GM12878 (cell line): ENCODE measurements around the gene ZSCAN18. TPM values are rescaled to one million over a fixed set of nuclear protein-coding genes. Genes with fewer than 3 reads are reported as not detected.

Experiments used
- ATAC-seq: fragments of 200-7000 bp; cut with Tn5 transposase; 3 replicates; pipeline ENCODE4 v1.9.1; 2020; ENCODE audit warnings: mild to moderate bottlenecking, moderate library complexity
- BruUV-seq: library from RNA; stranded (reverse); fragments of 400-500 nt; replicated peaks from 2 replicates; lab custom pipeline; 2021; lab: Mats Ljungman, UMichigan
- CTCF ChIA-PET: fragments of 300-600 bp; sonication (Branson Sonifier 250); formaldehyde crosslinking; extraction: SDS; loops from one replicate; lab custom pipeline; 2021; ENCODE audit warnings: inconsistent platforms; lab: Yijun Ruan, JAX
- POLR2A ChIA-PET: fragments of 350-600 bp; formaldehyde crosslinking; extraction: SDS; loops from one replicate; lab custom pipeline; 2021; ENCODE audit warnings: inconsistent platforms; lab: Charles Lee
- RAD21 ChIA-PET: fragments of 300-600 bp; sonication (Branson Sonifier 250); formaldehyde crosslinking; loops from one replicate; lab custom pipeline; 2023; ENCODE audit warnings: antibody characterized with exemption; ENCODE audit not compliant: unreplicated experiment; lab: Charles Lee
- SMC1A ChIA-PET: fragments of 300-600 bp; sonication (Branson Sonifier 250); formaldehyde crosslinking; loops from one replicate; lab custom pipeline; 2023; ENCODE audit not compliant: unreplicated experiment, uncharacterized antibody; lab: Charles Lee
- DNase-seq: peaks from one replicate; pipeline ENCODE4 v3.0.0-alpha.2; 2011; ENCODE audit warnings: low read depth, low spot score
- FAIRE-seq: peaks from 3 replicates; lab custom pipeline; 2011; peaks lifted over from hg19 to GRCh38; lab: Jason Lieb, UNC
- H2AFZ ChIP-seq: 2 replicates; pipeline ENCODE4 v1.6.0; 2011; ENCODE audit warnings: low read depth, low read length, control low read depth; ENCODE audit not compliant: control insufficient read depth
- H3K27ac ChIP-seq: 2 replicates; pipeline ENCODE4 v1.5.1; 2011; ENCODE audit warnings: control low read depth; ENCODE audit not compliant: control insufficient read depth, insufficient read depth
- H3K27me3 ChIP-seq, 2 experiments: replicated peaks in 1 of 2; 2 replicates each; pipeline versions ENCODE4 v1.6.0 to v1.6.1; 2011; ENCODE audit warnings: low read length in 1 of 2; ENCODE audit not compliant: control insufficient read depth in 2 of 2, insufficient read depth in 2 of 2
- H3K36me3 ChIP-seq, 2 experiments: 2 replicates each; pipeline ENCODE4 v1.5.1; 2011; ENCODE audit warnings: low read length in 1 of 2; ENCODE audit not compliant: control insufficient read depth in 2 of 2, insufficient read depth in 2 of 2
- H3K4me1 ChIP-seq: 2 replicates; pipeline ENCODE4 v1.6.1; 2011; ENCODE audit warnings: mild to moderate bottlenecking, low read length, moderate library complexity, mixed read lengths; ENCODE audit not compliant: control insufficient read depth, insufficient read depth
- H3K4me2 ChIP-seq: 2 replicates; pipeline ENCODE4 v1.6.0; 2011; ENCODE audit warnings: control low read depth; ENCODE audit not compliant: control insufficient read depth, insufficient read depth
- H3K4me3 ChIP-seq: fragments of 200-600 bp; sonication (generic); 2 replicates; pipeline ENCODE4 v1.5.1; 2016
- H3K79me2 ChIP-seq: 2 replicates; pipeline ENCODE4 v1.6.0; 2011; ENCODE audit warnings: low read length; ENCODE audit not compliant: control insufficient read depth, insufficient read depth
- H3K9ac ChIP-seq: 2 replicates; pipeline ENCODE4 v1.8.0; 2011; ENCODE audit warnings: low read length, control low read depth, mixed read lengths; ENCODE audit not compliant: control insufficient read depth, insufficient read depth
- H3K9me3 ChIP-seq: replicated peaks from 3 replicates; pipeline ENCODE4 v1.5.1; 2011; ENCODE audit warnings: mild to moderate bottlenecking, low read length; ENCODE audit not compliant: control insufficient read depth, insufficient read depth
- H4K20me1 ChIP-seq: 2 replicates; pipeline ENCODE4 v1.6.0; 2011; ENCODE audit not compliant: control insufficient read depth, insufficient read depth
- BHLHE40 ChIP-seq, 2 experiments: fragments of 450-650 bp in 1 of 2; IDR thresholded peaks; 2 replicates each; pipeline ENCODE4 v1.6.1; 2011 to 2017; ENCODE audit warnings: low read depth in 2 of 2, borderline replicate concordance in 1 of 2, improper control_type of control experiment in 1 of 2, low read length in 1 of 2, mild to moderate bottlenecking in 1 of 2
- NFXL1 ChIP-seq: fragments of 450-650 bp; IDR thresholded peaks from 2 replicates; pipeline ENCODE4 v1.6.1; 2017; ENCODE audit warnings: antibody characterized with exemption, mild to moderate bottlenecking, borderline replicate concordance
- RAD21 ChIP-seq: IDR thresholded peaks from 2 replicates; pipeline ENCODE4 v1.6.1; 2011; ENCODE audit warnings: mild to moderate bottlenecking, low read depth, low read length, moderate library complexity; ENCODE audit not compliant: insufficient read depth
- RUNX3 ChIP-seq: IDR thresholded peaks from 2 replicates; pipeline ENCODE4 v1.6.1; 2012; ENCODE audit warnings: low read length, inconsistent platforms
- WRNIP1 ChIP-seq: IDR thresholded peaks from 2 replicates; pipeline ENCODE4 v1.6.1; 2011; ENCODE audit warnings: low read depth, low read length, improper control_type of control experiment, borderline replicate concordance
- YY1 ChIP-seq: IDR thresholded peaks from 2 replicates; pipeline ENCODE4 v1.6.1; 2011; ENCODE audit warnings: low read depth, mild to moderate bottlenecking, low read length
- WGBS: methylation state at CpG from one replicate; pipeline ENCODE4 v1.1.6; 2016; ENCODE audit warnings: low lambda C conversion rate; ENCODE audit not compliant: insufficient replicate concordance, insufficient coverage; ENCODE audit errors: missing lambda C conversion rate; 5-methylcytosine and 5-hydroxymethylcytosine counted together
- in situ Hi-C: fragments of 300-500 bp; cut with MboI; formaldehyde crosslinking; loops from 9 replicates; pipeline ENCODE4 v1.14.3; 2018; ENCODE audit warnings: mixed read lengths
- intact Hi-C: fragments of 100-400 bp; cut with micrococcal nuclease; formaldehyde crosslinking; loops from one replicate; pipeline ENCODE4 v1.14.2; 2022; ENCODE audit not compliant: unreplicated experiment
- polyA plus RNA-seq, 11 experiments: library from polyadenylated mRNA; depleted of rRNA in 4 of 11; unstranded in 6 of 11; stranded (reverse) in 5 of 11; fragments of >200 nt; fragmentation: Nextera tagmentation in 4 of 11; fragmentation: Illumina TruSeq in 1 of 11; extraction: Ambion mirVana in 4 of 11; extraction: Trizol in 1 of 11; gene quantifications; 1 replicate in 1 of 11; 2 replicates in 10 of 11; pipeline versions ENCODE4 v1.2.1 to v1.2.3, GENCODE V29; 2011 to 2016; ENCODE audit warnings: inconsistent platforms in 2 of 11, missing spikeins in 2 of 11, low read depth in 1 of 11
- total RNA-seq, 4 experiments: library from RNA; depleted of rRNA in 3 of 4; stranded (reverse); fragments of >200 nt in 3 of 4; fragmentation: Illumina TruSeq in 1 of 4; extraction: Trizol in 1 of 4; gene quantifications; 2 replicates each; pipeline versions ENCODE4 v1.2.1 to v1.2.3, GENCODE V29; 2013 to 2021
- TF ChIP-seq, protein P1 (sequence below): IDR thresholded peaks from 2 replicates; pipeline ENCODE4 v1.6.1; 2011; ENCODE audit warnings: low read depth, low read length, improper control_type of control experiment, borderline replicate concordance

ZSCAN18 gene
- total and polyA plus RNA-seq, 10 of the 15 experiments (the other 5 are each of a cell fraction or from before 2014, with no cell fraction given), result 0.64 TPM; not detected in 8

- TF ChIP-seq, protein P1, sequence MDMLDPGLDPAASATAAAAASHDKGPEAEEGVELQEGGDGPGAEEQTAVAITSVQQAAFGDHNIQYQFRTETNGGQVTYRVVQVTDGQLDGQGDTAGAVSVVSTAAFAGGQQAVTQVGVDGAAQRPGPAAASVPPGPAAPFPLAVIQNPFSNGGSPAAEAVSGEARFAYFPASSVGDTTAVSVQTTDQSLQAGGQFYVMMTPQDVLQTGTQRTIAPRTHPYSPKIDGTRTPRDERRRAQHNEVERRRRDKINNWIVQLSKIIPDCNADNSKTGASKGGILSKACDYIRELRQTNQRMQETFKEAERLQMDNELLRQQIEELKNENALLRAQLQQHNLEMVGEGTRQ, result no peak
- TF ChIP-seq BHLHE40 (IDR thresholded peaks at IDR 0.05; ENCODE audit: borderline replicate concordance in 1 of 2, low read depth in 2 of 2, low read length in 1 of 2) (no peak), YY1 (no peak), RAD21 (no peak)
Measured at GRCh38 chr19:58088521-58089052, 9.4 kb downstream of the ZSCAN18 start (continued).

GRCh38 chr19:58086825-58087710 lies 11.0 kb downstream of the ZSCAN18 start:
- SMC1A ChIA-PET, result no interaction called here

More at GRCh38 chr19:58086825-58087710, 11.0 kb downstream of the ZSCAN18 start:
- no peak overlapping the region for H2AFZ ChIP-seq
- no peaks in the 10 kb centered on the region for H4K20me1 ChIP-seq
- CTCF ChIA-PET, result no interaction called here
- H3K36me3 ChIP-seq, result no peaks in the 10 kb centered on the region
- FAIRE-seq (no peak), ATAC-seq (no peak)
- RAD21 ChIA-PET, result no interaction called here
- H3K27ac ChIP-seq, result no peak overlapping the region
- peaks cover 1% of the 10 kb centered on the region; the same call in 1 of the 3 replicates for H3K9me3 ChIP-seq
- H3K27me3 ChIP-seq, result no peaks in the 10 kb centered on the region
- 65% methylated on average over 21 of the region's 23 CpGs for WGBS
- TF ChIP-seq RUNX3, result no peak
- TF ChIP-seq NFXL1, result no peak
- no peak for TF ChIP-seq WRNIP1
- TF ChIP-seq, all 136 proteins: peak for 0
- in situ Hi-C loops (no loop called here), intact Hi-C loops (no loop called here)
- Histone ChIP-seq H3K9ac (no peak overlapping the region), H3K4me1 (no peaks in the 10 kb centered on the region), H3K79me2 (no peaks in the 10 kb centered on the region), H3K4me2 (no peak overlapping the region), H3K4me3 (no peak overlapping the region)
- no TSS peak for BruUV-seq
- POLR2A ChIA-PET, result no interaction called here
- DNase-seq, result no peak
